HEK293T (cell line): ENCODE data around the gene ALCAM.

ENCODE experiments used
- BHLHE40 ChIP-seq: fragments of 450-650 bp; IDR thresholded peaks from 2 replicates; pipeline ENCODE4 v1.6.1; 2016; ENCODE audit warnings: mild to moderate bottlenecking, moderate library complexity, borderline replicate concordance
- CTBP1 ChIP-seq: fragments of 450-650 bp; IDR thresholded peaks from 2 replicates; pipeline ENCODE4 v1.6.1; 2016; ENCODE audit warnings: borderline replicate concordance
- FOXA1 ChIP-seq: fragments of 450-650 bp; IDR thresholded peaks from 2 replicates; pipeline ENCODE4 v1.6.1; 2016; ENCODE audit warnings: mild to moderate bottlenecking
- FOXM1 ChIP-seq: fragments of 450-650 bp; IDR thresholded peaks from 2 replicates; pipeline ENCODE4 v1.6.1; 2017; ENCODE audit warnings: mild to moderate bottlenecking, borderline replicate concordance
- HDGF ChIP-seq: fragments of 450-650 bp; IDR thresholded peaks from 2 replicates; pipeline ENCODE4 v1.6.1; 2017; ENCODE audit warnings: antibody characterized with exemption, borderline replicate concordance
- NFRKB ChIP-seq: fragments of 450-650 bp; IDR thresholded peaks from 2 replicates; pipeline ENCODE4 v1.6.1; 2016; ENCODE audit warnings: mild to moderate bottlenecking, moderate library complexity
- SP1 ChIP-seq: fragments of 450-650 bp; IDR thresholded peaks from 2 replicates; pipeline ENCODE4 v1.6.1; 2017
- SUZ12 ChIP-seq: fragments of 450-650 bp; IDR thresholded peaks from 2 replicates; pipeline ENCODE4 v1.6.1; 2016; ENCODE audit warnings: mild to moderate bottlenecking

- no peak for TF ChIP-seq SUZ12
- TF ChIP-seq HDGF = no peak
- no peak for TF ChIP-seq SP1
- no peak for TF ChIP-seq BHLHE40
- TF ChIP-seq FOXA1 = no peak
- no peak for TF ChIP-seq CTBP1
- no peak for TF ChIP-seq NFRKB
- TF ChIP-seq FOXM1 = no peak
Observed at GRCh38 chr3:105580296-105580965, 213.7 kb downstream of the ALCAM start.
